Liver (tissue), 9 donors: ENCODE data around the gene MSH3. TPM values are rescaled to one million over a fixed set of nuclear protein-coding genes. Genes with fewer than 3 reads are reported as not detected.

Experiments used
- DNase-seq: peaks from one replicate; pipeline ENCODE4 v3.0.0-alpha.2; 2017; ENCODE audit warnings: low spot score
- H3K27ac ChIP-seq, 2 donors: one replicate each; pipeline ENCODE4 v1.7.0; 2013; ENCODE audit warnings: inconsistent platforms in 2 of 2, low read length in 2 of 2, control low read depth in 1 of 2, low read depth in 1 of 2, mild to moderate bottlenecking in 1 of 2
- H3K27me3 ChIP-seq, 4 donors: one replicate each; pipeline versions ENCODE4 v1.6.1 to v1.7.0; 2013; ENCODE audit warnings: low read length in 3 of 4, inconsistent platforms in 1 of 4, mild to moderate bottlenecking in 1 of 4, moderate library complexity in 1 of 4; ENCODE audit not compliant: control insufficient read depth in 4 of 4, insufficient read depth in 4 of 4
- H3K36me3 ChIP-seq, 4 donors: one replicate each; pipeline versions ENCODE4 v1.6.1 to v1.7.0; 2013; ENCODE audit warnings: low read length in 3 of 4, mild to moderate bottlenecking in 3 of 4, low read depth in 1 of 4, moderate library complexity in 1 of 4; ENCODE audit not compliant: control insufficient read depth in 4 of 4, insufficient read depth in 3 of 4
- H3K4me1 ChIP-seq, 4 donors: one replicate each; pipeline versions ENCODE4 v1.6.1 to v1.7.0; 2013; ENCODE audit warnings: low read length in 3 of 4, mild to moderate bottlenecking in 3 of 4, moderate library complexity in 1 of 4; ENCODE audit not compliant: control insufficient read depth in 4 of 4, insufficient read depth in 4 of 4
- H3K4me3 ChIP-seq, 3 donors: one replicate each; pipeline versions ENCODE4 v1.6.1 to v1.7.0; 2013; ENCODE audit warnings: low read length in 3 of 3, control low read depth in 1 of 3, low read depth in 1 of 3, mild to moderate bottlenecking in 1 of 3
- H3K9ac ChIP-seq, 2 donors: one replicate each; pipeline ENCODE4 v1.7.0; 2013; ENCODE audit warnings: low read length in 2 of 2, mild to moderate bottlenecking in 2 of 2, moderate library complexity in 2 of 2, control low read depth in 1 of 2, low read depth in 1 of 2
- H3K9me3 ChIP-seq, 4 donors: one replicate each; pipeline versions ENCODE4 v1.6.1 to v1.7.0; 2013; ENCODE audit warnings: low read length in 3 of 4; ENCODE audit not compliant: control insufficient read depth in 4 of 4
- EGR1 ChIP-seq, 2 donors: IDR thresholded peaks; 2 replicates each; pipeline ENCODE4 v1.6.1; 2016 to 2018; ENCODE audit warnings: antibody characterized with exemption in 2 of 2, low read depth in 2 of 2
- FOXA2 ChIP-seq: IDR thresholded peaks from 2 replicates; pipeline ENCODE4 v1.6.1; 2016; ENCODE audit warnings: antibody characterized with exemption
- GABPA ChIP-seq, 2 donors: IDR thresholded peaks in 1 of 2; conservative IDR thresholded peaks in 1 of 2; 2 replicates each; pipeline ENCODE4 v1.6.1; 2016; ENCODE audit warnings: antibody characterized with exemption in 2 of 2, mild to moderate bottlenecking in 1 of 2, moderate library complexity in 1 of 2
- HNF4A ChIP-seq, 2 donors: conservative IDR thresholded peaks; 2 replicates each; pipeline ENCODE4 v1.6.1; 2016; ENCODE audit warnings: antibody characterized with exemption in 2 of 2, mild to moderate bottlenecking in 2 of 2
- HNF4G ChIP-seq: IDR thresholded peaks from 2 replicates; pipeline ENCODE4 v1.6.1; 2016; ENCODE audit warnings: antibody characterized with exemption
- JUND ChIP-seq, 2 donors: IDR thresholded peaks; 2 replicates each; pipeline ENCODE4 v1.6.1; 2016; ENCODE audit warnings: antibody characterized with exemption in 2 of 2
- NR2F2 ChIP-seq: IDR thresholded peaks from 2 replicates; pipeline ENCODE4 v1.6.1; 2016; ENCODE audit warnings: antibody characterized with exemption
- RAD21 ChIP-seq, 2 donors: IDR thresholded peaks; 2 replicates each; pipeline ENCODE4 v1.6.1; 2016; ENCODE audit warnings: antibody characterized with exemption in 2 of 2, mild to moderate bottlenecking in 2 of 2
- RXRA ChIP-seq, 2 donors: IDR thresholded peaks; 2 replicates each; pipeline ENCODE4 v1.6.1; 2017 to 2018; ENCODE audit warnings: antibody characterized with exemption in 2 of 2, mild to moderate bottlenecking in 1 of 2
- SP1 ChIP-seq: IDR thresholded peaks from 2 replicates; pipeline ENCODE4 v1.6.1; 2018; ENCODE audit warnings: antibody characterized with exemption, mild to moderate bottlenecking
- TAF1 ChIP-seq: conservative IDR thresholded peaks from 2 replicates; pipeline ENCODE4 v1.6.1; 2016; ENCODE audit warnings: antibody characterized with exemption, mild to moderate bottlenecking
- YY1 ChIP-seq: IDR thresholded peaks from 2 replicates; pipeline ENCODE4 v1.6.1; 2016; ENCODE audit warnings: antibody characterized with exemption, mild to moderate bottlenecking
- WGBS: extraction: QIAGEN DNeasy Blood & Tissue Kit; methylation state at CpG from one replicate; pipeline ENCODE4 v1.1.7; 2013; 5-methylcytosine and 5-hydroxymethylcytosine counted together
- polyA plus RNA-seq, 2 donors: library from polyadenylated mRNA; stranded (reverse) in 1 of 2; unstranded in 1 of 2; fragments of 200-250 nt in 1 of 2; fragments of >200 nt in 1 of 2; fragmentation: Nextera tagmentation in 1 of 2; extraction: Ambion mirVana in 1 of 2; gene quantifications; one replicate each; pipeline versions ENCODE4 v1.2.1 to v1.2.3, GENCODE V29; 2013 to 2015
- total RNA-seq, 2 donors: library from RNA; depleted of rRNA; stranded (reverse); fragments of >200 nt; gene quantifications; one replicate each; pipeline ENCODE4 v1.2.3, GENCODE V29; 2014
- TF ChIP-seq, protein P1 (sequence below): fragments of 150-350 bp; IDR thresholded peaks from 2 replicates; pipeline ENCODE4 v1.5.1; 2017; ENCODE audit warnings: improper control_type of control experiment, low read depth, low read length; ENCODE audit not compliant: missing input control
- TF ChIP-seq, protein P2 (sequence below): IDR thresholded peaks from 2 replicates; pipeline ENCODE4 v1.6.1; 2016; ENCODE audit warnings: antibody characterized with exemption, mild to moderate bottlenecking
- TF ChIP-seq, protein P3 (sequence below): IDR thresholded peaks from 2 replicates; pipeline ENCODE4 v1.6.1; 2016; ENCODE audit warnings: antibody characterized with exemption
- TF ChIP-seq, protein P4 (sequence below): IDR thresholded peaks from 2 replicates; pipeline ENCODE4 v1.6.1; 2016; ENCODE audit warnings: antibody characterized with exemption
- donor health status: healthy.
- donor health status: healthy.
- donor health status: healthy.
- donor health status: healthy.
- donor health status: healthy.

The MSH3 gene
- total and polyA plus RNA-seq, 4 donors, result 3.0 to 19.1 (median 7.9) TPM

DNA sequence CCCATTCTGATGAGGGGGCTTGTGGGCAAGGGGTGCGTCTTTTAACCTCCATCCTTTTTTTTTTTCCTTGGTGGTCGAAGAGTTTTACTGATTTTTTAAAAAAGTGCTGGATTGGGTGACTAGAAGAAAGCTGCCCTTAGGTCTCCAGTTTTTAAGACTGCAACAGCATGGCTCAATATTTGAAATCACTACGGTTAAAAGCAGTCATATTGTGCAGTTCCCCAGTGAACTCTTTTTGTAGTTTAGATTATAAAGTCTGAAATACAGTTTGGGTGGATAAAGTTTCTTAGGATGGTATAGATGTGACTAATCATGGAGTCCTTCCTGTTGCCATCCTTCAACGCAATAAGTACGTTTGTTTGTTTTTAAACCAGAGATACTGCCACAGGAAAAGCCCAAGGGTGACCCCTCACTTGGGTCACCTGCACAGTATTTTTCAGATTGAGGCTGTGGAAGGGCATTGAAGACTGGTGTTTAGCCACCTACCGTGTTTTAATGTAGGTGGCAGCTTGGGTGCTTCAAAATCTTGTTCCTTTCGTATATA lies 851 bp downstream of the MSH3 start:
- no peak for DNase-seq
- WGBS, result 22% methylated on average over 7 of the region's 7 CpGs
- H3K4me1 ChIP-seq, result peaks cover 3 to 29% (median 17%) of the 10 kb centered on the region in 4 donors
- H3K9me3 ChIP-seq, result no peaks in the 10 kb centered on the region
- H3K9ac ChIP-seq, result peak overlapping the region; percentile 67 to 95
- peaks cover 0 to 17% (median 13%) of the 10 kb centered on the region in 4 donors for H3K36me3 ChIP-seq
- H3K4me3 ChIP-seq, result peak overlapping the region; percentile 51 to 97 (median 97)
- peak overlapping the region; percentile 98 for H3K27ac ChIP-seq
- TF ChIP-seq HNF4A (conservative IDR thresholded peaks at IDR 0.05), result no peak
- TF ChIP-seq SP1, result no peak
- TF ChIP-seq, protein P1, sequence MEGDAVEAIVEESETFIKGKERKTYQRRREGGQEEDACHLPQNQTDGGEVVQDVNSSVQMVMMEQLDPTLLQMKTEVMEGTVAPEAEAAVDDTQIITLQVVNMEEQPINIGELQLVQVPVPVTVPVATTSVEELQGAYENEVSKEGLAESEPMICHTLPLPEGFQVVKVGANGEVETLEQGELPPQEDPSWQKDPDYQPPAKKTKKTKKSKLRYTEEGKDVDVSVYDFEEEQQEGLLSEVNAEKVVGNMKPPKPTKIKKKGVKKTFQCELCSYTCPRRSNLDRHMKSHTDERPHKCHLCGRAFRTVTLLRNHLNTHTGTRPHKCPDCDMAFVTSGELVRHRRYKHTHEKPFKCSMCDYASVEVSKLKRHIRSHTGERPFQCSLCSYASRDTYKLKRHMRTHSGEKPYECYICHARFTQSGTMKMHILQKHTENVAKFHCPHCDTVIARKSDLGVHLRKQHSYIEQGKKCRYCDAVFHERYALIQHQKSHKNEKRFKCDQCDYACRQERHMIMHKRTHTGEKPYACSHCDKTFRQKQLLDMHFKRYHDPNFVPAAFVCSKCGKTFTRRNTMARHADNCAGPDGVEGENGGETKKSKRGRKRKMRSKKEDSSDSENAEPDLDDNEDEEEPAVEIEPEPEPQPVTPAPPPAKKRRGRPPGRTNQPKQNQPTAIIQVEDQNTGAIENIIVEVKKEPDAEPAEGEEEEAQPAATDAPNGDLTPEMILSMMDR, result no peak
- no peak for TF ChIP-seq NR2F2
- no peak for TF ChIP-seq TAF1
- no peak for TF ChIP-seq YY1
- TF ChIP-seq GABPA (IDR thresholded peaks at IDR 0.05 in 1 of 2, conservative IDR thresholded peaks at IDR 0.05 in 1 of 2), result no peak
- TF ChIP-seq HNF4G, result no peak
- no peak for TF ChIP-seq RXRA (IDR thresholded peaks at IDR 0.05)
- TF ChIP-seq, protein P2, sequence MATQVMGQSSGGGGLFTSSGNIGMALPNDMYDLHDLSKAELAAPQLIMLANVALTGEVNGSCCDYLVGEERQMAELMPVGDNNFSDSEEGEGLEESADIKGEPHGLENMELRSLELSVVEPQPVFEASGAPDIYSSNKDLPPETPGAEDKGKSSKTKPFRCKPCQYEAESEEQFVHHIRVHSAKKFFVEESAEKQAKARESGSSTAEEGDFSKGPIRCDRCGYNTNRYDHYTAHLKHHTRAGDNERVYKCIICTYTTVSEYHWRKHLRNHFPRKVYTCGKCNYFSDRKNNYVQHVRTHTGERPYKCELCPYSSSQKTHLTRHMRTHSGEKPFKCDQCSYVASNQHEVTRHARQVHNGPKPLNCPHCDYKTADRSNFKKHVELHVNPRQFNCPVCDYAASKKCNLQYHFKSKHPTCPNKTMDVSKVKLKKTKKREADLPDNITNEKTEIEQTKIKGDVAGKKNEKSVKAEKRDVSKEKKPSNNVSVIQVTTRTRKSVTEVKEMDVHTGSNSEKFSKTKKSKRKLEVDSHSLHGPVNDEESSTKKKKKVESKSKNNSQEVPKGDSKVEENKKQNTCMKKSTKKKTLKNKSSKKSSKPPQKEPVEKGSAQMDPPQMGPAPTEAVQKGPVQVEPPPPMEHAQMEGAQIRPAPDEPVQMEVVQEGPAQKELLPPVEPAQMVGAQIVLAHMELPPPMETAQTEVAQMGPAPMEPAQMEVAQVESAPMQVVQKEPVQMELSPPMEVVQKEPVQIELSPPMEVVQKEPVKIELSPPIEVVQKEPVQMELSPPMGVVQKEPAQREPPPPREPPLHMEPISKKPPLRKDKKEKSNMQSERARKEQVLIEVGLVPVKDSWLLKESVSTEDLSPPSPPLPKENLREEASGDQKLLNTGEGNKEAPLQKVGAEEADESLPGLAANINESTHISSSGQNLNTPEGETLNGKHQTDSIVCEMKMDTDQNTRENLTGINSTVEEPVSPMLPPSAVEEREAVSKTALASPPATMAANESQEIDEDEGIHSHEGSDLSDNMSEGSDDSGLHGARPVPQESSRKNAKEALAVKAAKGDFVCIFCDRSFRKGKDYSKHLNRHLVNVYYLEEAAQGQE, result no peak
- TF ChIP-seq, protein P3, sequence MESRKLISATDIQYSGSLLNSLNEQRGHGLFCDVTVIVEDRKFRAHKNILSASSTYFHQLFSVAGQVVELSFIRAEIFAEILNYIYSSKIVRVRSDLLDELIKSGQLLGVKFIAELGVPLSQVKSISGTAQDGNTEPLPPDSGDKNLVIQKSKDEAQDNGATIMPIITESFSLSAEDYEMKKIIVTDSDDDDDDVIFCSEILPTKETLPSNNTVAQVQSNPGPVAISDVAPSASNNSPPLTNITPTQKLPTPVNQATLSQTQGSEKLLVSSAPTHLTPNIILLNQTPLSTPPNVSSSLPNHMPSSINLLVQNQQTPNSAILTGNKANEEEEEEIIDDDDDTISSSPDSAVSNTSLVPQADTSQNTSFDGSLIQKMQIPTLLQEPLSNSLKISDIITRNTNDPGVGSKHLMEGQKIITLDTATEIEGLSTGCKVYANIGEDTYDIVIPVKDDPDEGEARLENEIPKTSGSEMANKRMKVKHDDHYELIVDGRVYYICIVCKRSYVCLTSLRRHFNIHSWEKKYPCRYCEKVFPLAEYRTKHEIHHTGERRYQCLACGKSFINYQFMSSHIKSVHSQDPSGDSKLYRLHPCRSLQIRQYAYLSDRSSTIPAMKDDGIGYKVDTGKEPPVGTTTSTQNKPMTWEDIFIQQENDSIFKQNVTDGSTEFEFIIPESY, result no peak
- no peak for TF ChIP-seq JUND (IDR thresholded peaks at IDR 0.05)
- TF ChIP-seq EGR1 (IDR thresholded peaks at IDR 0.05; ENCODE audit: low read depth in 2 of 2), result no peak
- TF ChIP-seq FOXA2, result no peak
- no peak for TF ChIP-seq RAD21 (IDR thresholded peaks at IDR 0.05)
- no peaks in the 10 kb centered on the region for H3K27me3 ChIP-seq

DNA sequence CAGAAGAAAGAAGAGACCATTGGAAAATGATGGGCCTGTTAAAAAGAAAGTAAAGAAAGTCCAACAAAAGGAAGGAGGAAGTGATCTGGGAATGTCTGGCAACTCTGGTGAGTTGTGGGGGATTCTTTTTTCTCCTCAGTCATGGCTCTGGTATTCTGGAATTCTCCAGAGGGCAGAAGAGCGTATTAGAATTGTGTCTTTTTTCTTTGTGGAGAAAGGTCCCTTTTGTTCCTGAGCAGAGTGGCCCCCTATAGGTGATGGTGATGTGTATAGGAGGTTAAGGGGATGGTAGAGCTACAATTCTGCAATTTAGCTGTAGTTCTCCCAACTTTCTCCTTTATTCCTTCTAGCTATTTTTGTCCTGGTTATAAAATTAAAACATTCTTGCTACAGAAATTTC lies 2.0 kb downstream of the MSH3 start:
- Histone ChIP-seq H3K4me1 (peaks cover 3 to 41% (median 20%) of the 10 kb centered on the region in 4 donors), H3K9ac (no peak overlapping the region), H3K9me3 (no peaks in the 10 kb centered on the region), H3K27me3 (no peaks in the 10 kb centered on the region), H3K36me3 (peaks cover 0 to 17% (median 13%) of the 10 kb centered on the region in 4 donors), H3K27ac (no peak overlapping the region), H3K4me3 (no peak overlapping the region)
- 8% methylated on average over 1 of the region's 1 CpG for WGBS
- no peak for TF ChIP-seq RXRA (IDR thresholded peaks at IDR 0.05)
- TF ChIP-seq TAF1, result no peak
- no peak for TF ChIP-seq SP1
- TF ChIP-seq GABPA (IDR thresholded peaks at IDR 0.05 in 1 of 2, conservative IDR thresholded peaks at IDR 0.05 in 1 of 2), result no peak
- TF ChIP-seq, protein P2, result no peak
- TF ChIP-seq, protein P4, sequence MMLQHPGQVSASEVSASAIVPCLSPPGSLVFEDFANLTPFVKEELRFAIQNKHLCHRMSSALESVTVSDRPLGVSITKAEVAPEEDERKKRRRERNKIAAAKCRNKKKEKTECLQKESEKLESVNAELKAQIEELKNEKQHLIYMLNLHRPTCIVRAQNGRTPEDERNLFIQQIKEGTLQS, result no peak
- DNase-seq, result no peak
